ENCODE results near the gene SERPINB6. TPM values are rescaled to one million over a fixed set of nuclear protein-coding genes. Genes with fewer than 3 reads are reported as not detected.
"Not testable (repeated sequence)": the region's sequence is repeated elsewhere in the genome, so short reads cannot be mapped to it uniquely, and the experiment has no call there.

Gene SERPINB6
- polyA plus RNA-seq, 1 of the 3 experiments (the other 2 are of a cell fraction) = 102 TPM

- Histone ChIP-seq H3K4me1 (ENCODE audit: control insufficient read depth in 1 of 2, insufficient read depth in 2 of 2, low read depth in 1 of 2, low read length in 1 of 2) (no peaks in the 10 kb centered on the region; a peak in 1 of 4 replicates), H3K9me2 (no peaks in the 10 kb centered on the region), H3K9ac (no peak overlapping the region), H3K79me2 (ENCODE audit: insufficient read depth) (no peaks in the 10 kb centered on the region), H3K36me3 (replicated peaks in 1 of 2; ENCODE audit: control insufficient read depth in 1 of 2, insufficient read depth in 2 of 2, low read length in 1 of 2) (peaks cover 5 to 51% of the 10 kb centered on the region in 2 experiments), H4K20me1 (ENCODE audit: insufficient read depth) (no peaks in the 10 kb centered on the region), H3K4me3 (ENCODE audit: low read depth in 2 of 2, low read length in 1 of 2) (no peak overlapping the region), H3K27me3 (ENCODE audit: insufficient read depth) (no peaks in the 10 kb centered on the region), H3K27ac (ENCODE audit: low read depth in 2 of 2, low read length in 1 of 2) (no peak overlapping the region), H3K4me2 (no peak overlapping the region), H3K9me3 (peaks cover 14% of the 10 kb centered on the region), H3F3A (replicated peaks; ENCODE audit: insufficient read depth) (no peaks in the 10 kb centered on the region), H2AFZ (ENCODE audit: low read depth) (no peak overlapping the region)
- ChIA-PET POLR2A (no interaction called here), CTCF (interaction anchor here (1.5 kb wide), 1 partner anchor 10 kb away, joined by 5 read pairs; no protein-coding TSS in a partner anchor)
- 97% methylated on average over 3 of the region's 3 CpGs for WGBS (ENCODE audit: low lambda C conversion rate)
- TF ChIP-seq YY1 (IDR thresholded peaks at IDR 0.05; ENCODE audit: low read depth) (no peak), RCOR1 (IDR thresholded peaks at IDR 0.05; ENCODE audit: low read length) (no peak), USF1 (IDR thresholded peaks at IDR 0.05; ENCODE audit: borderline replicate concordance, low read depth) (no peak), ELF1 (IDR thresholded peaks at IDR 0.05) (no peak)
- TF ChIP-seq, protein P1, sequence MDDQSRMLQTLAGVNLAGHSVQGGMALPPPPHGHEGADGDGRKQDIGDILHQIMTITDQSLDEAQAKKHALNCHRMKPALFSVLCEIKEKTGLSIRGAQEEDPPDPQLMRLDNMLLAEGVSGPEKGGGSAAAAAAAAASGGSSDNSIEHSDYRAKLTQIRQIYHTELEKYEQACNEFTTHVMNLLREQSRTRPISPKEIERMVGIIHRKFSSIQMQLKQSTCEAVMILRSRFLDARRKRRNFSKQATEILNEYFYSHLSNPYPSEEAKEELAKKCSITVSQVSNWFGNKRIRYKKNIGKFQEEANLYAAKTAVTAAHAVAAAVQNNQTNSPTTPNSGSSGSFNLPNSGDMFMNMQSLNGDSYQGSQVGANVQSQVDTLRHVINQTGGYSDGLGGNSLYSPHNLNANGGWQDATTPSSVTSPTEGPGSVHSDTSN (IDR thresholded peaks at IDR 0.05) = no peak
- TF ChIP-seq, protein P2, sequence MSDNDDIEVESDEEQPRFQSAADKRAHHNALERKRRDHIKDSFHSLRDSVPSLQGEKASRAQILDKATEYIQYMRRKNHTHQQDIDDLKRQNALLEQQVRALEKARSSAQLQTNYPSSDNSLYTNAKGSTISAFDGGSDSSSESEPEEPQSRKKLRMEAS (IDR thresholded peaks at IDR 0.05; ENCODE audit: low read depth) = no peak
- TF ChIP-seq, protein P3, sequence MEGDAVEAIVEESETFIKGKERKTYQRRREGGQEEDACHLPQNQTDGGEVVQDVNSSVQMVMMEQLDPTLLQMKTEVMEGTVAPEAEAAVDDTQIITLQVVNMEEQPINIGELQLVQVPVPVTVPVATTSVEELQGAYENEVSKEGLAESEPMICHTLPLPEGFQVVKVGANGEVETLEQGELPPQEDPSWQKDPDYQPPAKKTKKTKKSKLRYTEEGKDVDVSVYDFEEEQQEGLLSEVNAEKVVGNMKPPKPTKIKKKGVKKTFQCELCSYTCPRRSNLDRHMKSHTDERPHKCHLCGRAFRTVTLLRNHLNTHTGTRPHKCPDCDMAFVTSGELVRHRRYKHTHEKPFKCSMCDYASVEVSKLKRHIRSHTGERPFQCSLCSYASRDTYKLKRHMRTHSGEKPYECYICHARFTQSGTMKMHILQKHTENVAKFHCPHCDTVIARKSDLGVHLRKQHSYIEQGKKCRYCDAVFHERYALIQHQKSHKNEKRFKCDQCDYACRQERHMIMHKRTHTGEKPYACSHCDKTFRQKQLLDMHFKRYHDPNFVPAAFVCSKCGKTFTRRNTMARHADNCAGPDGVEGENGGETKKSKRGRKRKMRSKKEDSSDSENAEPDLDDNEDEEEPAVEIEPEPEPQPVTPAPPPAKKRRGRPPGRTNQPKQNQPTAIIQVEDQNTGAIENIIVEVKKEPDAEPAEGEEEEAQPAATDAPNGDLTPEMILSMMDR (IDR thresholded peaks at IDR 0.05) = no peak
- DNase-seq = no peak
These were observed 38.6 kb upstream of the SERPINB6 start for GRCh38 chr6:3009930-3010329.

GRCh38 chr6:3008712-3009265, 37.4 kb upstream of the SERPINB6 start:
- WGBS (ENCODE audit: low lambda C conversion rate) = 97% methylated on average over 17 of the region's 17 CpGs
- H2AFZ ChIP-seq (ENCODE audit: low read depth); H3K9ac ChIP-seq; DNase-seq; CTCF ChIA-PET; H4K20me1 ChIP-seq (ENCODE audit: insufficient read depth); H3K27ac ChIP-seq (ENCODE audit: low read depth in 2 of 2, low read length in 1 of 2); H3K4me1 ChIP-seq (ENCODE audit: control insufficient read depth in 1 of 2, insufficient read depth in 2 of 2, low read depth in 1 of 2, low read length in 1 of 2); H3F3A ChIP-seq (replicated peaks; ENCODE audit: insufficient read depth); H3K4me2 ChIP-seq; H3K79me2 ChIP-seq (ENCODE audit: insufficient read depth); H3K9me2 ChIP-seq; POLR2A ChIA-PET; H3K4me3 ChIP-seq (ENCODE audit: low read depth in 2 of 2, low read length in 1 of 2); H3K27me3 ChIP-seq (ENCODE audit: insufficient read depth): not testable (repeated sequence)
- Histone ChIP-seq H3K36me3 (replicated peaks in 1 of 2; ENCODE audit: control insufficient read depth in 1 of 2, insufficient read depth in 2 of 2, low read length in 1 of 2) (peaks cover 5 to 51% of the 10 kb centered on the region in 2 experiments), H3K9me3 (peaks cover 14% of the 10 kb centered on the region)

Measured in SK-N-SH (cell line).